GM23338 (cell line): ENCODE measurements around the gene C8A. TPM values are rescaled to one million over a fixed set of nuclear protein-coding genes. Genes with fewer than 3 reads are reported as not detected.

ENCODE experiments used
- ATAC-seq: fragments of 200-7000 bp; cut with Tn5 transposase; 3 replicates; pipeline ENCODE4 v1.9.1; 2020
- DNase-seq: peaks from one replicate; pipeline ENCODE4 v3.0.0-alpha.2; 2015; ENCODE audit warnings: low spot score
- H2AFZ ChIP-seq: fragments of 200-600 bp; sonication (generic); 2 replicates; pipeline ENCODE4 v1.8.0; 2016; ENCODE audit warnings: antibody characterized with exemption, mild to moderate bottlenecking, moderate library complexity
- H3F3A ChIP-seq: fragments of 200-600 bp; sonication (generic); replicated peaks from 2 replicates; pipeline ENCODE4 v1.8.0; 2017; ENCODE audit warnings: antibody characterized with exemption, mixed run types, low read depth
- H3K27ac ChIP-seq: fragments of 200-600 bp; sonication (generic); 2 replicates; pipeline ENCODE4 v1.6.1; 2016; ENCODE audit warnings: low read depth
- H3K27me3 ChIP-seq: fragments of 200-600 bp; sonication (generic); 2 replicates; pipeline ENCODE4 v1.8.0; 2016; ENCODE audit warnings: mild to moderate bottlenecking, mixed run types, moderate library complexity; ENCODE audit not compliant: insufficient read depth
- H3K36me3 ChIP-seq: fragments of 200-600 bp; sonication (generic); 2 replicates; pipeline ENCODE4 v1.8.0; 2016; ENCODE audit warnings: mild to moderate bottlenecking; ENCODE audit not compliant: insufficient read depth
- H3K4me1 ChIP-seq: fragments of 200-600 bp; sonication (generic); 2 replicates; pipeline ENCODE4 v1.8.0; 2016; ENCODE audit warnings: mild to moderate bottlenecking, moderate library complexity; ENCODE audit not compliant: insufficient read depth
- H3K4me2 ChIP-seq: fragments of 200-600 bp; sonication (generic); 2 replicates; pipeline ENCODE4 v1.7.1; 2017; ENCODE audit warnings: mixed run types
- H3K4me3 ChIP-seq: fragments of 200-600 bp; sonication (generic); 2 replicates; pipeline ENCODE4 v1.6.1; 2016; ENCODE audit warnings: mixed run types
- H3K79me2 ChIP-seq: fragments of 200-600 bp; sonication (generic); replicated peaks from 2 replicates; pipeline ENCODE4 v1.8.0; 2017; ENCODE audit warnings: mild to moderate bottlenecking; ENCODE audit not compliant: insufficient read depth
- H3K9me2 ChIP-seq: fragments of 200-600 bp; sonication (generic); 2 replicates; pipeline ENCODE4 v1.8.0; 2017; ENCODE audit not compliant: insufficient read depth
- H4K20me1 ChIP-seq: fragments of 200-600 bp; sonication (generic); replicated peaks from 2 replicates; pipeline ENCODE4 v1.8.0; 2017; ENCODE audit warnings: mild to moderate bottlenecking; ENCODE audit not compliant: insufficient read depth
- H3K27ac Mint-ChIP-seq: 2 replicates; pipeline ENCODE4 v1.8.0; 2020; ENCODE audit warnings: inconsistent platforms, mild to moderate bottlenecking, moderate library complexity, mixed read lengths
- H3K27me3 Mint-ChIP-seq: 3 replicates; pipeline ENCODE4 v1.8.0; 2022; ENCODE audit warnings: low read depth, mild to moderate bottlenecking, moderate library complexity, mixed read lengths, inconsistent platforms; ENCODE audit not compliant: insufficient read depth, poor library complexity
- H3K36me3 Mint-ChIP-seq: 3 replicates; pipeline ENCODE4 v1.8.0; 2021; ENCODE audit warnings: low read depth, mild to moderate bottlenecking, inconsistent platforms, moderate library complexity, mixed read lengths
- H3K4me1 Mint-ChIP-seq: 3 replicates; pipeline ENCODE4 v1.8.0; 2020; ENCODE audit warnings: mild to moderate bottlenecking, inconsistent platforms, mixed read lengths
- H3K4me3 Mint-ChIP-seq: 3 replicates; pipeline ENCODE4 v1.8.0; 2021; ENCODE audit warnings: moderate library complexity, mild to moderate bottlenecking, inconsistent platforms, mixed read lengths
- H3K9me3 Mint-ChIP-seq: 3 replicates; pipeline ENCODE4 v1.8.0; 2020; ENCODE audit warnings: moderate library complexity, mild to moderate bottlenecking, inconsistent platforms, mixed read lengths
- CREB1 ChIP-seq: fragments of 250-450 bp; sonication (Bioruptor Pico); IDR thresholded peaks from 2 replicates; pipeline ENCODE4 v1.5.0; 2020; ENCODE audit warnings: low read depth, mild to moderate bottlenecking, moderate library complexity
- EZH2phosphoT487 ChIP-seq: fragments of 200-600 bp; sonication (generic); IDR thresholded peaks from one replicate; pipeline ENCODE4 v1.8.1; 2018; ENCODE audit warnings: antibody characterized with exemption; ENCODE audit not compliant: unreplicated experiment
- JUNB ChIP-seq: IDR thresholded peaks from one replicate; pipeline ENCODE4 v1.6.1; 2016; ENCODE audit warnings: antibody characterized with exemption; ENCODE audit not compliant: unreplicated experiment
- STAT1 ChIP-seq: IDR thresholded peaks from one replicate; pipeline ENCODE4 v1.6.1; 2016; ENCODE audit warnings: antibody characterized with exemption; ENCODE audit not compliant: unreplicated experiment
- ZNF114 ChIP-seq: fragments of 250-450 bp; sonication (Bioruptor Pico); IDR thresholded peaks from 2 replicates; pipeline ENCODE4 v1.5.0; 2020; ENCODE audit warnings: mild to moderate bottlenecking, moderate library complexity
- ZNF331 ChIP-seq: fragments of 250-450 bp; sonication (Bioruptor Pico); IDR thresholded peaks from 2 replicates; pipeline ENCODE4 v1.5.0; 2020; ENCODE audit warnings: low read depth, mild to moderate bottlenecking, moderate library complexity
- polyA plus RNA-seq: library from polyadenylated mRNA; unstranded; fragments of >200 nt; fragmentation: Nextera tagmentation; extraction: Ambion mirVana; gene quantifications from 2 replicates; pipeline ENCODE4 v1.2.1, GENCODE V29; 2016
- total RNA-seq: library from RNA; depleted of rRNA; stranded (reverse); fragments of >200 nt; shearing (Covaris generic); gene quantifications from 2 replicates; pipeline ENCODE4 v1.2.3, GENCODE V29; 2014
- TF ChIP-seq, protein P1 (sequence below): fragments of 250-450 bp; sonication (Bioruptor Pico); IDR thresholded peaks from 2 replicates; pipeline ENCODE4 v1.5.0; 2020; ENCODE audit warnings: mild to moderate bottlenecking, moderate library complexity
- TF ChIP-seq, protein P2 (sequence below): IDR thresholded peaks from 2 replicates; pipeline ENCODE4 v1.6.1; 2016; ENCODE audit warnings: antibody characterized with exemption
- TF ChIP-seq, protein P3 (sequence below), 2 experiments: fragments of 200-600 bp in 1 of 2; sonication (generic) in 1 of 2; conservative IDR thresholded peaks; 2 replicates each; pipeline versions ENCODE4 v1.5.1 to v1.6.1; 2016 to 2017; ENCODE audit warnings: antibody characterized with exemption in 2 of 2, low read depth in 2 of 2, mild to moderate bottlenecking in 2 of 2, moderate library complexity in 1 of 2

C8A gene
- total and polyA plus RNA-seq, 2 experiments from 2014 or later: not detected

DNA sequence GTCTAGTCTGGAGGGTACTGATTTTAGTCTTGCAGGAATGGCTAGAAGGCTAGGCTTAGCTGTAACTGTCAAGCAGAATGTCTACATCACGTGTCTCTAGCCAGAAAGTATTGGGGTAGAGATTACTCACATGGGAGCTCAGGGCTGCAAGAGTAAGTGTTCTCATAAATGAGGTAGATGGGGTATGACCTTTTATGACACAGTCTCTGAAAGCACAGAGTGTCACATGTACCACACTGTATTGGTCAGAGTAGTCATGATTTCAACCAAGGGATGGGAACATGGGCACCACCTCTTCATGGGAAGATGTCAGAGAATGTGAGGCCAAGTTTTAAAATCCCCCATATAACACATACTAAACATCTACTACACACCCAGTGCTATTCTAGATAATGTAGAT is 38.3 kb upstream of the C8A start (continued):
- TF ChIP-seq, protein P1, sequence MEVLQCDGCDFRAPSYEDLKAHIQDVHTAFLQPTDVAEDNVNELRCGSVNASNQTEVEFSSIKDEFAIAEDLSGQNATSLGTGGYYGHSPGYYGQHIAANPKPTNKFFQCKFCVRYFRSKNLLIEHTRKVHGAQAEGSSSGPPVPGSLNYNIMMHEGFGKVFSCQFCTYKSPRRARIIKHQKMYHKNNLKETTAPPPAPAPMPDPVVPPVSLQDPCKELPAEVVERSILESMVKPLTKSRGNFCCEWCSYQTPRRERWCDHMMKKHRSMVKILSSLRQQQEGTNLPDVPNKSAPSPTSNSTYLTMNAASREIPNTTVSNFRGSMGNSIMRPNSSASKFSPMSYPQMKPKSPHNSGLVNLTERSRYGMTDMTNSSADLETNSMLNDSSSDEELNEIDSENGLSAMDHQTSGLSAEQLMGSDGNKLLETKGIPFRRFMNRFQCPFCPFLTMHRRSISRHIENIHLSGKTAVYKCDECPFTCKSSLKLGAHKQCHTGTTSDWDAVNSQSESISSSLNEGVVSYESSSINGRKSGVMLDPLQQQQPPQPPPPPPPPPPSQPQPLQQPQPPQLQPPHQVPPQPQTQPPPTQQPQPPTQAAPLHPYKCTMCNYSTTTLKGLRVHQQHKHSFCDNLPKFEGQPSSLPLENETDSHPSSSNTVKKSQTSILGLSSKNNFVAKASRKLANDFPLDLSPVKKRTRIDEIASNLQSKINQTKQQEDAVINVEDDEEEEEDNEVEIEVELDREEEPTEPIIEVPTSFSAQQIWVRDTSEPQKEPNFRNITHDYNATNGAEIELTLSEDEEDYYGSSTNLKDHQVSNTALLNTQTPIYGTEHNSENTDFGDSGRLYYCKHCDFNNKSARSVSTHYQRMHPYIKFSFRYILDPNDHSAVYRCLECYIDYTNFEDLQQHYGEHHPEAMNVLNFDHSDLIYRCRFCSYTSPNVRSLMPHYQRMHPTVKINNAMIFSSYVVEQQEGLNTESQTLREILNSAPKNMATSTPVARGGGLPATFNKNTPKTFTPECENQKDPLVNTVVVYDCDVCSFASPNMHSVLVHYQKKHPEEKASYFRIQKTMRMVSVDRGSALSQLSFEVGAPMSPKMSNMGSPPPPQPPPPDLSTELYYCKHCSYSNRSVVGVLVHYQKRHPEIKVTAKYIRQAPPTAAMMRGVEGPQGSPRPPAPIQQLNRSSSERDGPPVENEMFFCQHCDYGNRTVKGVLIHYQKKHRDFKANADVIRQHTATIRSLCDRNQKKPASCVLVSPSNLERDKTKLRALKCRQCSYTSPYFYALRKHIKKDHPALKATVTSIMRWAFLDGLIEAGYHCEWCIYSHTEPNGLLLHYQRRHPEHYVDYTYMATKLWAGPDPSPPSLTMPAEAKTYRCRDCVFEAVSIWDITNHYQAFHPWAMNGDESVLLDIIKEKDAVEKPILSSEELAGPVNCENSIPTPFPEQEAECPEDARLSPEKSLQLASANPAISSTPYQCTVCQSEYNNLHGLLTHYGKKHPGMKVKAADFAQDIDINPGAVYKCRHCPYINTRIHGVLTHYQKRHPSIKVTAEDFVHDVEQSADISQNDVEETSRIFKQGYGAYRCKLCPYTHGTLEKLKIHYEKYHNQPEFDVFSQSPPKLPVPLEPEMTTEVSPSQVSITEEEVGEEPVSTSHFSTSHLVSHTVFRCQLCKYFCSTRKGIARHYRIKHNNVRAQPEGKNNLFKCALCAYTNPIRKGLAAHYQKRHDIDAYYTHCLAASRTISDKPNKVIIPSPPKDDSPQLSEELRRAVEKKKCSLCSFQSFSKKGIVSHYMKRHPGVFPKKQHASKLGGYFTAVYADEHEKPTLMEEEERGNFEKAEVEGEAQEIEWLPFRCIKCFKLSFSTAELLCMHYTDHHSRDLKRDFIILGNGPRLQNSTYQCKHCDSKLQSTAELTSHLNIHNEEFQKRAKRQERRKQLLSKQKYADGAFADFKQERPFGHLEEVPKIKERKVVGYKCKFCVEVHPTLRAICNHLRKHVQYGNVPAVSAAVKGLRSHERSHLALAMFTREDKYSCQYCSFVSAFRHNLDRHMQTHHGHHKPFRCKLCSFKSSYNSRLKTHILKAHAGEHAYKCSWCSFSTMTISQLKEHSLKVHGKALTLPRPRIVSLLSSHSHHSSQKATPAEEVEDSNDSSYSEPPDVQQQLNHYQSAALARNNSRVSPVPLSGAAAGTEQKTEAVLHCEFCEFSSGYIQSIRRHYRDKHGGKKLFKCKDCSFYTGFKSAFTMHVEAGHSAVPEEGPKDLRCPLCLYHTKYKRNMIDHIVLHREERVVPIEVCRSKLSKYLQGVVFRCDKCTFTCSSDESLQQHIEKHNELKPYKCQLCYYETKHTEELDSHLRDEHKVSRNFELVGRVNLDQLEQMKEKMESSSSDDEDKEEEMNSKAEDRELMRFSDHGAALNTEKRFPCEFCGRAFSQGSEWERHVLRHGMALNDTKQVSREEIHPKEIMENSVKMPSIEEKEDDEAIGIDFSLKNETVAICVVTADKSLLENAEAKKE (CRISPR knock-in tag): no peak
- no peak for TF ChIP-seq ZNF114
- no peak for TF ChIP-seq ZNF331 (CRISPR knock-in tag)
- TF ChIP-seq STAT1: no peak

DNA sequence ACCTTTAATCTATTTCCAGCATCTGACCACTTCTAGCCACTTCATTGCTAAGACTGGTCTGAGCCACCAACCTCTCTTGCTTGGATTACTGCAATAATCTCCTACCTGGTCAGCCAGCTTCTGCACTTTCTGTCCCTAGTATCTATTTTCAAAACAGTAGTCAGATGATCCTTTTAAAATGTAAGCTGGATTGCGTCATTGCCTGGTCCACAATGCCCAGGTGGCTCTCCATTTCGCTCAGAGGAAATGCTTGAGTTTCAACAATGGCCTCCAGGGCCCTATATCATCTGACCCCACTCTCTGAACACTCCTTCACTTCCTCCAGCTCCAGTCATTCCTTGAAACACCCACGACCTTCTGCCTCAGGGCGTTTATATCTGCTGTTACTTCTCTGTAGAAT is 37.7 kb upstream of the C8A start:
- DNase-seq: no peak
- H3K4me2 ChIP-seq: no peak overlapping the region
- H3K9me2 ChIP-seq: 0 out of 2 replicates have a peak, but pooled peaks cover 4% of the 10 kb centered on the region
- no peaks in the 10 kb centered on the region for H3K79me2 ChIP-seq
- H3K27me3 Mint-ChIP-seq: peaks cover 6% of the 10 kb centered on the region
- H3F3A ChIP-seq: no peaks in the 10 kb centered on the region
- H3K4me1 ChIP-seq: peaks cover 8% of the 10 kb centered on the region; the same call in 1 of the 2 replicates
- H2AFZ ChIP-seq: no peak overlapping the region
- H3K27ac ChIP-seq: no peak overlapping the region
- ATAC-seq: no peak
- H3K27me3 ChIP-seq: no peaks in the 10 kb centered on the region
- H3K27ac Mint-ChIP-seq: no peak overlapping the region; the same call in 1 of the 2 replicates
- no peaks in the 10 kb centered on the region for H3K9me3 Mint-ChIP-seq
- H3K4me3 ChIP-seq: no peak overlapping the region
- peaks cover 22% of the 10 kb centered on the region for H3K4me1 Mint-ChIP-seq
- no peak overlapping the region for H3K4me3 Mint-ChIP-seq
- H3K36me3 ChIP-seq: no peaks in the 10 kb centered on the region
- H4K20me1 ChIP-seq: no peaks in the 10 kb centered on the region
- no peaks in the 10 kb centered on the region for H3K36me3 Mint-ChIP-seq
- TF ChIP-seq STAT1 (no peak), ZNF114 (no peak), EZH2phosphoT487 (no peak), CREB1 (CRISPR knock-in tag) (no peak), ZNF331 (CRISPR knock-in tag) (no peak), JUNB (no peak)
- TF ChIP-seq, protein P2, sequence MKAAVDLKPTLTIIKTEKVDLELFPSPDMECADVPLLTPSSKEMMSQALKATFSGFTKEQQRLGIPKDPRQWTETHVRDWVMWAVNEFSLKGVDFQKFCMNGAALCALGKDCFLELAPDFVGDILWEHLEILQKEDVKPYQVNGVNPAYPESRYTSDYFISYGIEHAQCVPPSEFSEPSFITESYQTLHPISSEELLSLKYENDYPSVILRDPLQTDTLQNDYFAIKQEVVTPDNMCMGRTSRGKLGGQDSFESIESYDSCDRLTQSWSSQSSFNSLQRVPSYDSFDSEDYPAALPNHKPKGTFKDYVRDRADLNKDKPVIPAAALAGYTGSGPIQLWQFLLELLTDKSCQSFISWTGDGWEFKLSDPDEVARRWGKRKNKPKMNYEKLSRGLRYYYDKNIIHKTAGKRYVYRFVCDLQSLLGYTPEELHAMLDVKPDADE: no peak
- TF ChIP-seq, protein P3, sequence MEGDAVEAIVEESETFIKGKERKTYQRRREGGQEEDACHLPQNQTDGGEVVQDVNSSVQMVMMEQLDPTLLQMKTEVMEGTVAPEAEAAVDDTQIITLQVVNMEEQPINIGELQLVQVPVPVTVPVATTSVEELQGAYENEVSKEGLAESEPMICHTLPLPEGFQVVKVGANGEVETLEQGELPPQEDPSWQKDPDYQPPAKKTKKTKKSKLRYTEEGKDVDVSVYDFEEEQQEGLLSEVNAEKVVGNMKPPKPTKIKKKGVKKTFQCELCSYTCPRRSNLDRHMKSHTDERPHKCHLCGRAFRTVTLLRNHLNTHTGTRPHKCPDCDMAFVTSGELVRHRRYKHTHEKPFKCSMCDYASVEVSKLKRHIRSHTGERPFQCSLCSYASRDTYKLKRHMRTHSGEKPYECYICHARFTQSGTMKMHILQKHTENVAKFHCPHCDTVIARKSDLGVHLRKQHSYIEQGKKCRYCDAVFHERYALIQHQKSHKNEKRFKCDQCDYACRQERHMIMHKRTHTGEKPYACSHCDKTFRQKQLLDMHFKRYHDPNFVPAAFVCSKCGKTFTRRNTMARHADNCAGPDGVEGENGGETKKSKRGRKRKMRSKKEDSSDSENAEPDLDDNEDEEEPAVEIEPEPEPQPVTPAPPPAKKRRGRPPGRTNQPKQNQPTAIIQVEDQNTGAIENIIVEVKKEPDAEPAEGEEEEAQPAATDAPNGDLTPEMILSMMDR (conservative IDR thresholded peaks at IDR 0.05; ENCODE audit: low read depth in 2 of 2): no peak
